ENCODE measurements around the gene SP8. TPM values are rescaled to one million over a fixed set of nuclear protein-coding genes. Genes with fewer than 3 reads are reported as not detected.
A peak's percentile ranks its signal among the peaks of the same experiment; 100 is the strongest.

Gene SP8
- total and polyA plus RNA-seq, 9 of the 15 experiments (the other 6 are each of a cell fraction or from before 2014, with no cell fraction given): 0.04 to 1.2 (median 0.19) TPM

- Histone ChIP-seq H3K4me3 (no peak overlapping the region), H3K27ac (ENCODE audit: extremely low read depth, low read depth, low read length) (no peak overlapping the region), H3K36me3 (ENCODE audit: control insufficient read depth, insufficient read depth, low read length) (no peaks in the 10 kb centered on the region), H3K4me1 (replicated peaks in 1 of 2; ENCODE audit: control insufficient read depth in 2 of 2, insufficient read depth in 2 of 2, low read length in 2 of 2) (peaks cover 0 to 12% of the 10 kb centered on the region in 2 experiments; a peak in 1 of 5 replicates), H3K9me3 (replicated peaks; ENCODE audit: control insufficient read depth, insufficient read depth, low read depth, low read length) (no peaks in the 10 kb centered on the region), H3K9me1 (ENCODE audit: control insufficient read depth, insufficient read depth, low read length) (no peaks in the 10 kb centered on the region), H4K20me1 (replicated peaks; ENCODE audit: control insufficient read depth, insufficient read depth, low read length) (no peaks in the 10 kb centered on the region), H3K4me2 (ENCODE audit: insufficient read depth, low read length) (no peak overlapping the region), H3K27me3 (ENCODE audit: control insufficient read depth in 2 of 2, insufficient read depth in 2 of 2, low read length in 2 of 2) (peaks cover 21 to 29% of the 10 kb centered on the region in 2 experiments), H3K9ac (ENCODE audit: insufficient read depth in 1 of 2, low read depth in 2 of 2, low read length in 2 of 2) (no peak overlapping the region), H2AFZ (ENCODE audit: low read depth, low read length) (no peak overlapping the region), H3K79me2 (ENCODE audit: control insufficient read depth, insufficient read depth, low read length) (no peaks in the 10 kb centered on the region)
- ChIA-PET CTCF (ENCODE audit: low intra/inter-chr PET ratio) (interaction anchor here (1.0 kb wide), 1 partner anchor 475 kb away, joined by 3 read pairs; no protein-coding TSS in a partner anchor), POLR2A (interaction anchor here (0.7 kb wide), 1 partner anchor 989 kb away, joined by 3 read pairs; no protein-coding TSS in a partner anchor)
- 25% methylated on average over 15 of the region's 16 CpGs for WGBS (ENCODE audit: insufficient coverage, low coverage, missing lambda C conversion rate)
- intact Hi-C loops (cut with micrococcal nuclease): loop anchor here (5.0 to 10.0 kb wide), 2 partner anchors 726 to 988 kb away; no protein-coding TSS in a partner anchor
- DNase-seq (ENCODE audit: extremely low read depth in 1 of 4, low spot score in 3 of 4) (no peak), FAIRE-seq (no peak), ATAC-seq (no peak)
- in situ Hi-C loops (cut with MboI): loop anchor here (10.0 kb wide), 1 partner anchor 476 kb away; no protein-coding TSS in a partner anchor
- no peak for TF ChIP-seq NFXL1 (CRISPR knock-in tag; IDR thresholded peaks at IDR 0.05)
- BruUV-seq (replicated peaks): no TSS peak
Observed at GRCh38 chr7:20779041-20779440, 7.6 kb downstream of the SP8 start.

- peaks cover 0 to 12% of the 10 kb centered on the region in 2 experiments; a peak in 1 of 5 replicates for H3K4me1 ChIP-seq (replicated peaks in 1 of 2; ENCODE audit: control insufficient read depth in 2 of 2, insufficient read depth in 2 of 2, low read length in 2 of 2)
- no peaks in the 10 kb centered on the region for H3K9me3 ChIP-seq (replicated peaks; ENCODE audit: control insufficient read depth, insufficient read depth, low read depth, low read length)
- no peaks in the 10 kb centered on the region for H4K20me1 ChIP-seq (replicated peaks; ENCODE audit: control insufficient read depth, insufficient read depth, low read length)
- POLR2A ChIA-PET: interaction anchor here (0.7 kb wide), 1 partner anchor 990 kb away, joined by 3 read pairs; no protein-coding TSS in a partner anchor
- WGBS (ENCODE audit: insufficient coverage, low coverage, missing lambda C conversion rate): 33% methylated on average over 43 of the region's 63 CpGs
- no TSS peak for BruUV-seq (replicated peaks)
- no peaks in the 10 kb centered on the region for H3K9me1 ChIP-seq (ENCODE audit: control insufficient read depth, insufficient read depth, low read length)
- intact Hi-C loops (cut with micrococcal nuclease): loop anchor here (5.0 to 10.0 kb wide), 2 partner anchors 727 to 989 kb away; no protein-coding TSS in a partner anchor
- CTCF ChIA-PET (ENCODE audit: low intra/inter-chr PET ratio): interaction anchor here (1.0 kb wide), 1 partner anchor 476 kb away, joined by 3 read pairs; no protein-coding TSS in a partner anchor
- in situ Hi-C loops (cut with MboI): loop anchor here (10.0 kb wide), 1 partner anchor 477 kb away; no protein-coding TSS in a partner anchor
- H3K4me3 ChIP-seq: no peak overlapping the region
- H3K9ac ChIP-seq (ENCODE audit: insufficient read depth in 1 of 2, low read depth in 2 of 2, low read length in 2 of 2): no peak overlapping the region
- no peaks in the 10 kb centered on the region for H3K36me3 ChIP-seq (ENCODE audit: control insufficient read depth, insufficient read depth, low read length)
- peak in 3 of 4 experiments; percentile 28 to 37 (median 36) for DNase-seq (ENCODE audit: extremely low read depth in 1 of 4, low spot score in 3 of 4)
- no peak for FAIRE-seq
- no peak overlapping the region for H3K27ac ChIP-seq (ENCODE audit: extremely low read depth, low read depth, low read length)
- no peak overlapping the region for H2AFZ ChIP-seq (ENCODE audit: low read depth, low read length)
- H3K4me2 ChIP-seq (ENCODE audit: insufficient read depth, low read length): no peak overlapping the region
- no peaks in the 10 kb centered on the region for H3K79me2 ChIP-seq (ENCODE audit: control insufficient read depth, insufficient read depth, low read length)
- peak; percentile 98 for ATAC-seq
- H3K27me3 ChIP-seq (ENCODE audit: control insufficient read depth in 2 of 2, insufficient read depth in 2 of 2, low read length in 2 of 2): peaks cover 21 to 29% of the 10 kb centered on the region in 2 experiments
- TF ChIP-seq ZNF217 (CRISPR knock-in tag; IDR thresholded peaks at IDR 0.05) (no peak), CTCF (IDR thresholded peaks at IDR 0.05 in 2 of 3, conservative IDR thresholded peaks at IDR 0.05 in 1 of 3; ENCODE audit: insufficient read depth in 2 of 3, low read depth in 1 of 3, low read length in 3 of 3) (peak; percentile 40 to 65 (median 51); a peak in 4 of 6 replicates), SMC3 (conservative IDR thresholded peaks at IDR 0.05; ENCODE audit: insufficient read depth, low read depth, low read length) (0 out of 2 replicates have a peak, but pooled peaks have one; percentile 23)
Observed at GRCh38 chr7:20778063-20778721, 8.5 kb downstream of the SP8 start.
